GM21619 (cell line): ENCODE results near the gene KIF21A.

Experiments
- ATAC-seq: cut with Tn5 transposase; IDR thresholded peaks from one replicate; pipeline ENCODE4 v1.9.1; 2021; ENCODE audit not compliant: unreplicated experiment

Gene KIF21A

DNA sequence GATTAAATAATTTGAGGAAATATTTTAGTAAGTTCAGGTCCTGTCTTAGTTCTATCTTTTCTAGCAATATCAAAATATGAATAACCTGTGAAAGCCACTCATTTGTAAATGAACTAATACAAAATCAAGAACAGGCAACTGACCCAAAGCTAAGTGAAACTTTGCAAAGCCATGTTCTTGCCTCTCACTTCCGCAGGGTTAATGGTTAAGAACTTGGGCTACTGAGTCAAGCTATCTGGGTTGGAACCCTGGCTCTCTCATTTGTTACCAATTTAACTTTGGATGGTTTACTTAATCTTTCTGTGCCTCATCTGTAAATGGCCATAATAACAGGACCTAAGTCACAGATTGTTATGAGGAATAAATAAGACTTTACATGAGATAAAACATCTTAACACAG lies 2.8 kb downstream of the KIF21A start:
- ATAC-seq: no peak

DNA sequence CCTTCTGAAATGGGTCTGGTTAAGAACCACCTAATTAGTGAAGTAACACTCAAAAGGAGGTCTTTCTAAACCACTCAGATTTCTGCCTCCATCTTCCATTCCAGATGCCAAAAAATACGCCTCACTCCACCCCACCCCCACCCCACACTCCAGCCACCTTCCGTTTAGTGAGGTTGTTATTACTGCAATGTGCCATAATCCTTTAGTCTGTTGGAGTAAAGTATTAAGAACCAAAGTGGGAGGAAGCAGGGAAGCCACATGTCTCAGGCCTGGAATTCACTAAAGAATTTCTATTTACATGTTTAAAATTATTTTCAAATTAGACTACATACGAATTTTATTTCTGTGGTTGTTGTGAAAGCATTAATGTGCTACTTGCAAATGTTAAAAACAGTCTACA lies 7.4 kb downstream of the KIF21A start:
- no peak for ATAC-seq

DNA sequence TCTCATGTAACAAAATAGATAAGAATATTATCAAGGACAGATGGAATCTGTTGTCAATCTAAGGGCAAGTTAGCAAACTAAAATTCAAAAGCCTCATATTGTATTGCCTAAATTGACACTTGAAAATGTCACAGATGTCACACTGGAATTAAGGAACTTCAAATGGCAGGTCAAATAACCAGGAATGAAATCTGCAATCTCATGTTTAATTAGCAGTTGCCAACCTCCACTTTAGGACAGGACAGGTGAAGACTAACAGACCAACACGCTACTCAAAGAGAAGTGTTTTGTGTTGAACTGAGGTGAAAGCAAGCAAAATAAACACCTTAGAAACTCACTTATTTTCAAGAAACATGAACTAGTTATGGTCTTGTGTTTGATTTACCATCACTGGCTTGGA lies 11.1 kb downstream of the KIF21A start:
- no peak for ATAC-seq

DNA sequence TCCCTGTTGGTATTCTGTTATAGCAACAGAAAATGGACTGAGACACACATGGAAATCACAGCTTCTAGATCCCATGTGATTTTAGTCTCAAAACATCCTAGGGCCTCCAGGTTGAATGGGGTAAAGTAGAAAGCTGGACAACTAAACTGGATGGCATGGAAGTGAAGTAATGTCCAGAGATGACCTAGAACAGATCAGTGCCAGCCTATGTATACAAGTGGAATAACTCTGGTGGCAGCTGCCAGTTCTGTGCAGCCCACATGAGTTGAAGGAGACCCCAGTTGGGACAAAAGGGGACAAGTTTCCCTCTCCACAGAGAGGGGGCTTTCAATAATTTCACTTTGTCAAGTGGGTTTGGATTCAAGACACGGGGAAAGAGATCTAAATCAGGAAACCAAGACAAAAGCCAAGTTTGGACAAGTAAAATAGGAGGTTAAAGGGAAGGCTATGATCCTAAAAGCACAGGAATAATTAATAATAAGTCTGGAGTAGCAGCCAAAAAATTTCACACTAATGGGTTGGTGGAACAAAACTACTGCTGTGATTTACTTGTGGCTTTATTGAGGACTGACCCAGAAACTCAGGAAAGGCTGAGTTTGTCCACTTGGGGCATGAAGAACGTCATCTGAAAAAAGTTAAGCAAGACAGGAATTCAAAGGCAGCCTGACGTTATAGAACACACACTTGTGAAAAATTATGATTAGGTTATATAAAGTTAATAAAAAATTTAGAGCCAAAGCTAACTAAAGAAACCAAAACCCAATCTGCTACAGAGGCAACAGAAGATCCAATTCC lies 11.7 kb downstream of the KIF21A start:
- no peak for ATAC-seq

DNA sequence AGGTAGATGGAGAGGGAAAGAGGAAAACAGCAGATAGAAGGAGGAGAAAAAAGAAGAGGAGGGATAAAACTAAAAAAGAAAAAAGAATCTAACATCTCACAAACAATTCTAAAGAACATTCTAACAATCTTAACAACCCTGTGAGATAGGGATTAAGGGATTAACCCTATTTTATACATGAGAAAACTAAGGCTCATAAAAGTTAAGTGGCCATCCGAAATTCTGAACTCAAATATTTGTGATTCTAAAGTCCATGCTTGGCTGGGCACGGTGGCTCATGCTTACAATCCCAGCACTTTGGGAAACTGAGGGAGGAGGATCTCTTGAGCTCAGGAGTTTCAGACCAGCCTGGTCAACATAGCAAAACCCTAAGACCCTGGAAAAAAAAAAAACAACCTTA lies 13.1 kb downstream of the KIF21A start:
- no peak for ATAC-seq

DNA sequence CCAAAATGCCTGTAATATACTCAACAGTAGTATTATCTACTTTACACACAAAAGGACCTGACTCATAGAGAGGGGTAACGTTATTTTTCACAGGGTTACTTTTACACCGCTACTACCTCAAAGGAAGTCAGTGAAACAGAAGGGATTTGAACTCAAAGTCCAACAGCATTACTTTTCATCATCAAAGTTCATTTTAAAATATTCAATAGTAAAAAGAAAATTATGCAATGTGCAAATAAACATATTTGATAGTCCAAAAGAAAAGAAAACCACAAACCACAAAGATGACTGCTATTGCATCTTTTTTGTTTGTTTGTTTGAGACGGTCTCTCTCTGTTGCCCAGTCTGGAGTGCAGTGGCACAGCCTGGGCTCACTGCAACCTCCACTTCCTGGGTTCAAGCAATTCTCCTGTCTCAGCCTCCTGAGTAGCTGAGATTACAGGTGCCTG lies 15.5 kb downstream of the KIF21A start:
- ATAC-seq: no peak

DNA sequence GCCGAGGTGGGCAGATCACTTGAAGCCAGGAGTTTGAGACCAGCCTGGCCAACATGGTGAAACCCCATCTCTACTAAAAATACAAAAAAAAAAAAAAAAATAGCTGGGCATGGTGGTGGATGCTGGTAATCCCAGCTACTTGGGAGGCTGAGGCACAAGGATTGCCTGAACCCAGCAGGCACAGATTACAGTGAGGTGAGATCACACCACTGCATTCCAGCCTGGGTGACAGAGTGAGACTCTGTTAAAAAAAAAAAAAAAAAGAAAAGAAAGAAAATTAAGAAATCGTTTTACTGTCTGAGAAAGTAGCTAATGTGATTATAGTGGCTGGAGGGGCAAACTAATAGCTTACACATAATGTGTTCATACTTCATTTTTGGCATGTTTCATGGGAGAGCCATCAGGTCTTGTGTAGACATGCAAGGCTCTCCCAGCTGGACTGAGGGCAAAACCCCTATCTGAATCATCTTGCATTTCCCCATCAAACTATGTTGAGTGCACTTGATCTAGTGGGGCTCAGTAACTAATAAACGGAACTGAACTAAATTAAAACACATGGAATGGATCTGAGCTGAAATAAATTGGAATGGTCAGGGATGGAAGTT lies 16.2 kb downstream of the KIF21A start:
- ATAC-seq: no peak

DNA sequence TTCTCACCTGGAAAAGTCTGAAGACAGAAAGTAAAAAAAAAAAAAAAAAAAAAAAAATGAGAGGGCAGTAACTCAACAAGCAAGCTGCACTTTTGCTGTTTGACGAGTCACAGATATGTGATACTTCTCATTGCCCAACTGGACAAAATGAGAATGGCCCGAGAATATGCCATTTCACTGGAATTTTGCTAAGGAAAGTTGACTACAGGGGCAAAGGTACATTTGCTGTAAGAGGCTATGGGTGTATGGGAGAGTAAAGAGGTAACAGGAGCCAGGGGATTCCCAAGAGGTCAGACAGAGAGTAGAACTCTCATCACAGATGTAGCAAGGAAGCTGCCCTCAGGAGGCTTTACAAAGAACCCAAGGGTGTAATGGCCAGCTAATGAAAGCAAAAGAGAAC lies 22.9 kb downstream of the KIF21A start:
- ATAC-seq: no peak

DNA sequence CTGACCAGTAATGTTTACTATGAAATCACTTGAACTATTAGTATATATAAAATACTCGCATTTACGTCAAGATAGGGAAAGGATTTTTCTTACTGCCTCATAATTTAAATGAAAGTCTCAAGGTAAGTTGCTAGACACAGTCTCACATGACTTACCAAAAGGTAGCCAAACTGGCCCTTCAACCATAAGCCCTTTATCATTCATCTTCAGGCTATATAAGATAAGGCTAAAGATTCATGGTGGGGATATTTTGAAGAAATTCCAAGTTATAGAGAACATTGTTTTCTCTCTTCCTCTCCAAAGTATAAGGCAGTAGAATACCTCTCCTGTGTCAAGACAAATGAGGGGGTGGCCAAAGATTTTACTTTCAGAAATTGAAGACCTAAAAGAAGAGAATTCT lies 23.4 kb downstream of the KIF21A start:
- no peak for ATAC-seq

DNA sequence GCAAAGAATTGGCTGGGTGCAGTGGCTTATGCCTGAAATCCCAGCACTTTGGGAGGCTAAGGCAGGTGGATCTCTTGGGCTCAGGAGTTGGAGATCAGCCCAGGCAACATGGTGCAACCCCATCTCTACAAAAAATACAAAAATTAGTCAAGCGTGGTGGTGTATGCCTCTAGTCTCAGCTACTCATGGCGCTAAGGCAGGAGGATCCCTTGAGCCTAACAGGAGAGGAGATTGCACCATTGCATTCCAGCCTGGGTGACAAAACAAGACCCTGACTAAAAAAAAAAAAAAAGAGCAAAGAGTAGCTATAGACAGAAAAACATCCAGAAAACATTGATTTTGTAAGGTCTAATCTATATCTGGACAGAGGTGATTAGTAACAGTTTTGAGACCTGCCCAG lies 25.0 kb downstream of the KIF21A start:
- ATAC-seq: no peak

DNA sequence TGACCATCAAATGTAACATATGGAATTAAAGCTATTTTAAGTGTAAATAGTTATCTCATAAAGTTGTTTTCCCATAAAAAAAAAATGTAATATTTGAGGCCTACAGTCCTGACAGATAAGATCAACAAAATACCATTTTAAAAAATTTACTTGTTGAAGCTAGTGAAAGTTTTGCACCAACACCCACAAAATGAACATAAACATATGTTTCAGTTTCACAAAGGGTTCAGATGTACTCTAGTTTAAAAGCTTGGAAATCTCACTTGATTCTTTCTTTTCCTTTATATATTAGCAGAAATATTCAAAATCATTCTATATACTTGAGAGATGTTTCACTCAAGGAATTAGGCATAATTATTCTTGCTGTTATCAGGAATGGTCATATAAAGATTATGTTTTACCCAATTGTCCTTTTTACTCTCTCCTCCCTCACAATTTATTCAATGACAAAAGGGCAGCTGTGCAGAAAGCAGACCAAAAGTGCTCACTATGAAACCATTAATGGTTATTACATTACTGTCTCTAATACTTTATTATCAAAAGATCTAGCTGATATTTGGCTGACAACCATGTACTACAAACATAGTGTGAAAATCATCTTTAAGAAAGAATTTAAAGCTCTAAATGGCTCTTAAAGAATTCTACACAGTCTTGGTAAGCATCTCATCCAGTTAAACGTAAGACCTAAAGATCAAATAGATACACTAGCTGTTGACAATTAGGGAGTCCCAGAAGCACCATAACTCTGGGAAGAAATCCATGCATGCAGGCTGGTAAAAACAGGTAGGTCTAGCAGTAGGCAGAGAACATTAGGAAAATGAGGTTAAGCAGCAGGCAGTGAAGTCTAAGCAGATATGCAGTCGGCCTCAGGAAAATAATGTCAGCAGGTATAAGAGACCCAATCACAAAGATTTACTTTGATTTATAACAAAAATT lies 28.8 kb downstream of the KIF21A start:
- no peak for ATAC-seq

DNA sequence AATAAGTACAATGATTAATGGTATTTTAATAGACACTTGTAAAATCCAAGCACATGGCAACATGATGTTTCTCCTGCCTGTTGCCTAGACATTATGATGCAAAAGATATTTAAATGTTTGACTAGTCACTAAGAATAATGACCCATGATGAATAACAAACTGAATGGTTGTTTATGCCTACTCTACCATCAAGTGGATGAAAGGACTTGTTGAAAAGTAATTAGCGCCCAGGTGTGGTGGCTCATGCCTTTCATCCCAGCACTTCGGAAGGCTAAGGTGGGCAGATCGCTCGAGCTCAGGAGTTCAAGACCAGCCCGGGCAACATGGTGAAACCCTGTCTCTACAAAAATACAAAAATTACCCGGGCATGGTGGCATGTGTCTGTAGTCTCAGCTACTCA lies 30.7 kb downstream of the KIF21A start:
- ATAC-seq: no peak

DNA sequence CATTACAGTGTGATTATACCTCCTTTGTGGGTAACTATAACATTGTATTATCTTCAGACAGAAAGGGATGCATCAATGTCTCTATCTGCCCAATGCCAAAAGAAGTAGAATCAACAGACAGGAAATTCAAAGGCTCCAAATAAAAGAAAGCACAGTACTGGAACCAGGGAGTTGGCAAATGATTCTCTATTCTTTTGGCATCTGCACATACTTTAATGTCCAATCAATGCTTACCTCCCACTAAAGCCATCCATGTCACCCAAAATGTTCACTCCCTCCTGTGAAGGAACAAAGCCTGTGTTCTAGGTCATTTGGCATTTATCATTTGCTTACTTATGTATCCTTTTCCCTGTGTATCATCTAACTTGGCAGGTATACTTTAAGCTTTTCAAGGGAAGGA lies 36.7 kb downstream of the KIF21A start:
- no peak for ATAC-seq

DNA sequence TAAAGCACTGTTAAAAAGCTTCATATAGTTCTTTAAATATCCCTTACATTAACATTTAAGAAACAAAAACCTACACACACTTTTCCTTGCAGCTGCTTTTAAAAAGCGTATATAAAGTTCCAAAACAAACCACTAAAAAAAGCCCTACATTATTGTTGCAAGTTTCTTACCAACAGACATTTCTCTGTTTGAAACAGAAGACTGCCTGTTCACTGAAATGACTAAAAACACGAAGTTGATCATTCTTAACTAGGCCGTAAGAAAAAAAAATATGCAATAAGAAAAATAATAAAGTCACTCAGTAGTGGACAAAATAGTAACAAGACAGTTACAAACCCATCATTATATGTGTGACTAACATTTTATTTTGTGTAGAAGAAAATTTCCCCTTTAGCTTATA lies 37.3 kb downstream of the KIF21A start:
- no peak for ATAC-seq

DNA sequence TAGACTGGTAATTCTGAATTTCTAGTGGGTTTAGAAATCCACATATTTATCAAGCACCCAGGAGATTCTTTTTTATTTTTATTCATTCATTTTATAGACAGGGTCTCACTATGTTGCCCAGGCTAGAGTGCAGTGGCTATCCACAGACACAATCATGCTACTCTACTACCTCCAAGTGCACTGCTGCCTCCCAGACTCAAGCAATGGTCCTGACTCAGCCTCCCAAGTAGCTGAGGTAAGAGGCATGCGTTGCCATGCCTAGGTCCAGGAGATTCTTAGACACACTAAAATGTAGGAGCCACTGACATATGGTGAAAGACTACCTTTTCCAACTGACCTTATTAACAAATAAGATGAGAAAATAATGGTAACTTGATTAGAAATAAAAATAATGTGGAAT lies 38.9 kb downstream of the KIF21A start:
- no peak for ATAC-seq

DNA sequence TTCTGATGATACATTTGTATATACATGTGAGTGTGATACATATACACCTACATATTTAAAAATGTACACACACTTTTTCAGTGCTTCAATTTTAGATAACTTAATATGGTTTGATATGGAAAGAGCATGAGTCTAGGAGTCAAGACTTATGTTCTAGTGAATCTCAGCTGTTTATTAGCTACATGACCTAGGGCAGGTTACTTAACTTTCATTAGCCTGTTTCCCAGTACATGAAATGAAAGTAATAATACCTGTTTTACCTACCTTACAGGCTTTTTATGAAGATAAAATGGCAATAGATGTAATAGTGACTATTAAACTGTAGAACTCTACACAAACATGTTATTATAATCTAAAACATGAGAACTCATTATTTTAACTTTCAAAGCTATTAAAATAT lies 39.5 kb downstream of the KIF21A start:
- no peak for ATAC-seq

DNA sequence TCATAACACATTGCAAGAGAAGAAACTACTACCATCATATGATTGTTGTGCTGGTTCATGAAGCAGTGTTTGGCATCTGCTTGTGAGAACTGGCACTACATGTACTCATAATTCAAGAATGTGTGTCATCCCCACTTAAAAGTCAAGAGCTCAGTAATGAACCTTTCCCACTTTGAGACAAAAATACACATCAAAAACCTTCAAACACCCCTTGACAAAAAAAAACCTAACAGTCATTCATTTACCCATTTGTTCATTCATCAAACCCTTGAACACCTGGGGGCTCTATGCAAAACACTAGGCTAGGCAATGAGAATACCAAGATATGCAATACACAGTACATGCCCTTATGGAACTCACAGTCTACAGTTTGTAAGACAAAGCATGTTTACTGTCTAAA lies 40.0 kb downstream of the KIF21A start:
- ATAC-seq: no peak

DNA sequence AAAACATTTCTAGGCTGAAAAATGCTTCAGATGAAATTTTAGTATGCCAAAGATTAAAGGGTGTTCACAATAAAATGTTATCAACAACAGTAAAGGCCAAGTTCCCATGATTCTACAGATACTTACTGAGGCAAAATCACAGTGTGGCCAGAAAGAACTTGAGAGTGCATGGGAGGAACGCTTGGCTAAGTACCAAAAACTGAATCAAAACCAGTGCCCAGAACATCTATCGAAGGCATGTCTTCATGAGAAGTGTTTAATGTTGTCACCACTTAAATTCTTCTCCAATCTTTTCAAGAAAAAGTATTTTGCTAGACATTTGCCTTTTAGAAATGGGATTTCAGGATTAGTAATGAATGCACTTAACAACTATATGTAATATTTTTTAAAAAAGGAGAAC lies 41.5 kb downstream of the KIF21A start:
- no peak for ATAC-seq

DNA sequence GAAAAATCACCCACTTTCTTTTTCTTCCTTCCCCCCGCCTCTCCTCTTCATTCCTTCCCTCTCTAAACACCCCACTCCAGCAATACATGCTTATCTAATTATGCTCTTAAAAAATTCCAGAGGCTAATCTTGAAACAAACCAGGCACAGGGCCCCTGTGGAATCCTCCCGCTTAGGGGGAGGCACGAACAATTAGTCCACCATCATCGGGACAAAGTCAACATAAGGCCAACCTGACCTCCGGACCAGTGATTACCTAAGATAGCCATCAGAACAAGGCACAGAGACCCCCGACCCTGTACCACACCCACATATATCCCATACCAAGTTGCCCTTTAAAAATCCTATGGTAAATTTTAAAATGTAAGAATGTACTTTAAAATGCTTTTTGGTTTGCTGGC lies 47.1 kb downstream of the KIF21A start:
- no peak for ATAC-seq

DNA sequence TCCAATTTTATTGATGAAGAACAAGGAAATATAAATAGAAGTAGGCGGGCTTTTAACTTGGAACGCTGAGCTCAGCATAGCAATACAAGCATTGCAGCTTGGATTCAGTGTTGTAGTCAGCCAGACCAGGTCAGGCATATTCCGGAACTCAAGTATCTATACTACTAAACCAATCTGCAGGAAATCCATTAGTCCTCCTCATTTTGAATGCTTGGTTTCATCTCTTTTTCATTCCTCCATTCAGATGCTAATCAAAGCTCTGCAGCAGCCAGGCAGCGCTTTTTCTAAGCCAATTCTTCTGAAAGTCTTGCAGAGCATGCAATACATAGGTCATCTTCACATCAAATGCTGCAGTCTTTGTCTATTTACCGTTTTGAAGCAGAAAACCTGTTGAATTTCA lies 49.0 kb downstream of the KIF21A start:
- ATAC-seq: no peak

DNA sequence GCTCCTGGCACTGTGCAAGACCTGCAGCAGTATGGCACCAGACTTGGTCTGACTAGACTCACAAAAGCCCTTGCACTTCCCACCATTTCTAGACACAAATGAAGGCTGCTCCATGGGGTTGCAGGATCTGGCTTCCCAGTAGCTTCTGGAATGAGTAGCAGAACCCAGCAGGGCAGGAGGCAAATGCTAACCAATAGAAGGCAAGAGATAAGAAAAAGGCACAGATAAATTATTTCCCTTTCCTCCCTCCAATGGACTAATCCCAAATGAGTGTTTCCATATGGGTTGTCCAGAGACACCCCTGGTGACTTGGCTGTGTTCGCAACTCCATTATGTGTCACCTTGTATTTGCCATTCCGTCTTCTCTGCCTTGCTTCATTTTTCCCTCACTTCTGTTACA lies 49.7 kb downstream of the KIF21A start:
- no peak for ATAC-seq
